GM21528 (cell line): ENCODE measurements around the gene IGFBP6.

Source experiments
- ATAC-seq: cut with Tn5 transposase; IDR thresholded peaks from one replicate; pipeline ENCODE4 v1.9.1; 2021; ENCODE audit warnings: mild to moderate bottlenecking, moderate library complexity; ENCODE audit not compliant: unreplicated experiment, low FRiP score

IGFBP6 gene

GRCh38 chr12:53069621-53070410 lies 27.7 kb upstream of the IGFBP6 start:
- no peak for ATAC-seq

GRCh38 chr12:53070877-53071492 lies 26.5 kb upstream of the IGFBP6 start:
- ATAC-seq: no peak

DNA sequence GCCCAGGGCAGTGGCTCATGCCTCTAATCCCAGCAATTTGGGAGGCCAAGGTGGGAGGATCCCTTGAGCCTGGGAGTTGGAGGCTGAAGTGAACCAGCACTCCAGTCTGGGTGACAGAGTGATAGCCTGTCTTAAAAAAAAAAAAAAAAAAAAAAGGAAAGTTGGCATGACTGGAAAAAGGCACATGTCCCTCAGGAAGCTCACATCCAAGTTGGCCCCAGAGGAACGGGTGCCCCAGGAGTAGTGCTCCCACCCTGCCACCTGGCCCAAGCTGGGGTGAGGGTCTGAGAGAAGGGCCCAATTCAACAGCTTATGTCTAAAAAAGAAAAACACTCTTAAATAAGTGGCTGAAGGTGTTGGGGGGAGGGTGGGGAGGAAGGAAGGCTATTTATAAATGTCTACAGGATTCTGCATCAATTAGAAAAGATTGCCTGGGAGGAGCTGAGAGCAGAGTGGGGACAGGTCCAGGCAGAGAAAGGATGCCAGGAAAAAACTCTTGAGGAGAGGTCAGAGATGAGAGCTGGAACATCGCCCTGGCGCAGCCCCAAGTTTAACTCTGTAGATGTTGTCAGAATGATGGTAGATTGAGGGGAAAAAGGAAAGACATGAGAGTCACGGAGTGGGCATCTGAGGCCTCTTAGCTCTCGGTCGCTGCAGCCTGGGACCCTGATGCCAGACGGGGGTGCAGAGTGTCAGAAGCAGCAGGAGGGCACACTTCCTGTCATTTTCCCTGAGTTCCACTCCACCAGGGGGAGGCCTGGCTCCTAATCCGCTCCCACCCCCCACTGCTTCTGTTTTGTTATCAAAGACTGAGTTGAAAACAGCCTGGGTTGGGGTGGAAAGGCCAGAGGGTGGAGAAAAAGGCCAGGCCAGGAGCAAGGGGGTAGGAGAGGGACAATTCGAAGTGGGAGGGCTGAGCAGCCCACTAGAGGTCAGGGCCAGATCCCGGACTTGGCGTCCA lies 25.6 kb upstream of the IGFBP6 start:
- no peak for ATAC-seq

DNA sequence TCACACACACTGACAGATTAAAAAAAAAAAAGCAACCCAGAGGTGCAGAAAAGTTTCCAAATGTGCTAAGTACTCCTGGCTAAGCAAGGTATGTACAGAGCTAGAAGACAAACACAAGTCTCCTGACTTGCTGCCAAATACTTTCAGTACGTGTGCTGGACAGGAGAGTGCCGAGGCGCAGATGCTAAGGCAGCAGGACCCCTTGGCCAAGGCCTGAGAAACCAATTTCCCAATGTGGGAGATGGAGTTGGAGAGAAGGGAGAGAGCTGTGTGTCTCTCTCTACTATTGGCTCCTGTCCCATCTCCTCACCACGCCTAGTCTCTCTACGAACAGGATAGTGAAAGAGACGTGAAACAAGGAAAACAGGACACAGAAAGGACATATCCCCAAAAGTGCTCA lies 23.6 kb upstream of the IGFBP6 start:
- no peak for ATAC-seq

DNA sequence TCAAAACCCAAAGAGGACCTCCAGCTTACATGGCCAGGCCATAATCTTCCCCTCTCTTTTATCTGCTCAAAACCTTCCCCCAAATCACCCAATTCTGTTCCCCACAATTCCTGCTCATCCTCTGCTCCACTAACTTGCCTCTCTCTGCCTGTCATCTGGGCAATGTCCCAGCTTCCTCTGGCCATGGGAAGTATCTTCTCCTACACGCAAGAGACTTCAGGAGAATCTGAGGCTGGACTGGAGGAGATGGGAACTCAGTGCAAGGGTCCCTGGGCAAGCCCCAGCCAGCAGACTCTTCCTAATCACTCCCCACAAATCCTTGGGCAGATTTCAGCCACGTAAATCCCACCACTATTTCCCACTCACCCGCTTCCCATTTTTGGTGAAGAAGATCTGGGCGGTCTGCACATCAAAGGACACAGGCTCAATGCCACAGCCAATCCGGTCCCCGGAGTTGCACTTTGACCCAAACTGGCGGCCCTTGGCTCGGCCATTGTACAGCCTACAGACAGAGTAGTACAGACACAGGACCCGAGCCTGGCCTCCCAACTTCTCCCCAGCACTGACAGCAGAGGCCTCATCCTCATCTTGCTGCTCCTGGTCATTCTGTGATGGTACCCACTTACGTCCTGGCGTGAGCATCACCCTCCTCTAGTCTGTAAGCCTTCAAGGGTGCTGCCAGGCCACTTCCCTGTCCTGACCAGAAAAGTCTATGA lies 23.0 kb upstream of the IGFBP6 start:
- ATAC-seq: no peak

DNA sequence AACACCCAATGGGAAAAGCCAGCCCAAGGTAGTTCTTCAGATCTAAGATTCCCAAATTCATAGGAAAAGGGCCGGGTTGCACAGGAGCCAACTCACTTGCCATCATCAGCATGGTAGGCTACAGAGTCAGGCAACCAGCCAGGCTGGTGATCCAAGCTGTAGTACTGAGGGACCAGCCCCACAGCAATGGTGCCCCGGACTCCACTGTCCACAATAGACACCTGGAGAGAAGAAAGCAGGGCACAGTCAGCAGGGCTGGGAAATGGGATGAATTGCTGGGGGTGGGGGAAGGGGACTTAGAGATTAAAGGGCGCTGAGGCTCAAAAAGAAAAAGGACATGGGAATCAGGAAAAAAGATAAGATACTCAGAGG lies 22.5 kb upstream of the IGFBP6 start:
- ATAC-seq: no peak

DNA sequence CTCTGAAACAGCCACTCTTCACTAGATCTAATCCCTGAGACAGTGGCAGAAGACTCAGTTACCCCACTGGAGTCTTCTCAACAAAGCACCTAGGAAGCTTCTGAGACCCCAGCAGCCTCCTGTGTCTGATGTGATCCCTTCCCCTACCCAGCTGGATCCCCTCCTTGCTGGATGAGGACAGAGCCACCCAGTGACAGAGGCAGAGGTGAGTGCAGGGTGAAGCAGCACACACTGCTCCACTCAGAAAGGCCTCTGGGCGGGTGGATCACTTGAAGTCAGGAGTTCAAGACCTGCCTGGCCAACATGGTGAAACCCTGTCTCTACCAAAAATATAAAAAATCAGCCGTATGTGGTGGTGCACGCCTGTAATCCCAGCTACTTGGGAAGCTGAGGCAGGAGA lies 21.0 kb upstream of the IGFBP6 start:
- no peak for ATAC-seq

DNA sequence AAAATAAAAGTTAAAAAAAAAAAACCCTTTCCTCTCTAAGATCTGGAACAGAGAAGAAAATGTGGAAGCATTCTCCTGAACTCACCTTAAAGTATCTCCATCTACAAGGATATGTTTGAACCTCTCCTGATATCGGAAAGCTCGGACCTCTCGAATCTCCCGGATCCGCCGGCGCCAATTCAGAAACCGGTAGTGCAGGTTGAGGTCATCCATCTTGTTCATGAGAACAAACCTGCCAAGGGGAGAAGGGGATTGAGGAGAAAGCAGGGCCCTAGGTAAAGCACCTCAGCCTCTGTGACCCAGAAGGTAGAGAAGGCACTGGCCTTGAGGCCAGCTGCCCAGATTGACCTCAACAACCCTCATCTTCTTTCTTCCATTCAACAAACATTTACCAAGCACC lies 20.4 kb upstream of the IGFBP6 start:
- no peak for ATAC-seq

DNA sequence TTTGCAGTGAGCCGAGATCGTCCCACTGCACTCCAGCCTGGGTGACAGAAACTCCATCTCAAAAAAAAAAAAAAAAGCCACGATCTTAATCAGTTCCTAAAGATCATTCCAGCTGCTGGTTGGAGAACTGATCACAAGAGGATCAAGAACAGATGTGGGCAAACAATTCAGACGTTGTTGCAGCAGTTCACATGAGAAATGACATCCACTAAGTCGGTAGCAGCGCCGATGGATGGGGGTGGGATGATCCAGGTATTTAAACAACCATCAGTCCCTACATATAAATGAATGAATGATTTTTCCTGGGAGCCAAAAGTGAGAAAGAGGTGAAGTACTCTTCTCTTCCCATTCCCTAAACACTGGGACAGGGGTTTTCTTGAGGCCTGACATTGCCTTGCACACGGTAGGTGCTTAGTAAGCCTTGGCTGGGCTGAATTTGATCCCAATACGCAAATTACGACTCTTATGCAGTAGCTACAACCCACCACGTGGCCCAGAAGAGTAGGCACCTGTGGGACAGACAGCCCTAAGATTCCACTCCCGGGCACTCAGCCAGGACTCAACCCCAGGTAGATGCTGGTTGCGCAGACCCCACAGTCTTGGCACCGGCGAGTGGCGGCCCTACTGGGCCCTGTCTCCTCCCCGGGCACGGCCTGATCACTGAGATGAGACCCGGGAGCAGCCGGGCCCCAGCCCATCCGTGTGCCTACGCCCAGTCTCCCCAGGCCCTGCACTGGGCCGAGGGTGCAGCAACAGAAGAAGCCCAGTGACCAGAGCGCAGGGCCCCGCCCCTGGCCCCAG lies 18.8 kb upstream of the IGFBP6 start:
- ATAC-seq: no peak

- peak; percentile 95 for ATAC-seq
Observed at GRCh38 chr12:53079226-53080117, 18.0 kb upstream of the IGFBP6 start, which contains the start of gene SPRYD3. TSS of gene SPRYD3 (minus strand) at chr12:53079390. CDS start at chr12:53079333, 57 bp downstream.

- no peak for ATAC-seq
Observed at GRCh38 chr12:53082637-53083175, 14.8 kb upstream of the IGFBP6 start.

DNA sequence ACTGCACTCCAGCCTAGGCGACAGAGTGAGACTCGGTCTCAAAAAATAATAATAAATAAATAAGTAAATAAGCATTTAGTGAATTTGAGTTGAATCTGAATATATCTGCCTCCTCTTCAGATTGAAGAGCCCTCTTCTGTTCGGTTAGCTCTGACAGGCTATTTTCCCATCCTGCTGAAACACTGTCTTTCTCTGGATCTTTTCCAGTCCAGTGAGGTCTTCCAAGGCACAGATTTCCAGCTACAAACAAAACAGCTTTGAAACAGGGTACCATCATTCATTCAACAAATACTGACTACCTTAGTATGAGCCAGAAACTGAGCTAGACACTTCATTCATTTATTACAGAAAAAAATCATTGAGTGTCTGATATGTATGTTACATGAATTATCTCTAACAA lies 11.1 kb upstream of the IGFBP6 start:
- ATAC-seq: no peak

DNA sequence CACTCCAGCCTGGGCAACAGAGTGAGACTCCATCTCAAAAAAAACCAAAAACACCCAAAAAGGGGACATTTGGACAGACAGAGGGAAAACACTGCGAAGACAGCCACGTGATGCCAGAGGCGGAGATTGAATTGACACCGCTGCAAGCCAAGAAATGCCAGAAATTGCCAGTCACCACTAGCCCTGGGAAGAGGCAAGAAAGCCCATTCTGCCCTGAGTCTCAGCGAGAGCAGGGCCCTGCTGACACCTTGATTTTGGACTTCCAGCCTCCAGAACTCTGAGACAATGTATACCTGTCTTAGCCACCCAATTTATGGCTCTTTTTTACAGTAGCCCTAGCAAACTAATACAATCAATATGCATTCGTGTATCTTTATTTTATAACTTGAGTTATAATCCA lies 7.4 kb upstream of the IGFBP6 start:
- ATAC-seq: no peak

DNA sequence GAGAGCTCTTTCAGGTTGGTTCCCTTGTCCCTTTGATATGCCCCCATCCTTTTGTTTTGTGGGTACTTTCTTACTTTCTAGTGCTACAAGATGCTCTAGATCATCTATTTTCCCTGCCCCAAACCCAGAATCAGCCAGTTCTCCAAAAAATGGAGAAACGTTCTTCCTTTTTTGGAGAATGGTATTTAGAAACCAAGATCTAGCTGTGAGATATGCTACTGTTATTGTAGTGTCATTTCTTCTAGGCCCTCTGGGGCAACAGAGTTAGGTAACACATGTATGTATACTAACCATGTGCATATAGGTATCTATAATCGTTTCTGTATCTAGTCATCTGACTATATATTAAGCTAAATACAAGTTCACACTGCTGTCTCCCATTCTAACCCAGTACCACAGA lies 6.9 kb upstream of the IGFBP6 start:
- no peak for ATAC-seq

DNA sequence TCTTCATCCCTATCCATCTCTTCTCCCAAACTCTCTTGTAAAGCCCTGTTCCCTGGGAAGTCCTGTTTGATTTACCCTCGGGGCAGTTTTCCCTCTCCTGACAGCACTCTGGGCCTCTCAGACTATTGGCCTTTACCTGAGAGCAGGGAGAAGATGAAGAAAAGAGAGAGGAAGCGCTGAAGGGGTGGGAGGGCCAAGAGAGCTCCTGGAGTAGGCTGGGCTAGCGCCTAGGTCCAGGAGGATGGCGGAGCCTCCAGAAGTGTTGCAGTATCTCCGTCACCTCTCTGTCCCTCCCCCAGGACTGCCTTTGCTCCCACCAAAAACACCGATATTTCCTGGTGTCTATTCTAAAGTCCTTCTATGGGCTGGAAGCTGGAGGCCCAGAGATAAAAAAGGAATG lies 5.7 kb upstream of the IGFBP6 start:
- ATAC-seq: no peak

DNA sequence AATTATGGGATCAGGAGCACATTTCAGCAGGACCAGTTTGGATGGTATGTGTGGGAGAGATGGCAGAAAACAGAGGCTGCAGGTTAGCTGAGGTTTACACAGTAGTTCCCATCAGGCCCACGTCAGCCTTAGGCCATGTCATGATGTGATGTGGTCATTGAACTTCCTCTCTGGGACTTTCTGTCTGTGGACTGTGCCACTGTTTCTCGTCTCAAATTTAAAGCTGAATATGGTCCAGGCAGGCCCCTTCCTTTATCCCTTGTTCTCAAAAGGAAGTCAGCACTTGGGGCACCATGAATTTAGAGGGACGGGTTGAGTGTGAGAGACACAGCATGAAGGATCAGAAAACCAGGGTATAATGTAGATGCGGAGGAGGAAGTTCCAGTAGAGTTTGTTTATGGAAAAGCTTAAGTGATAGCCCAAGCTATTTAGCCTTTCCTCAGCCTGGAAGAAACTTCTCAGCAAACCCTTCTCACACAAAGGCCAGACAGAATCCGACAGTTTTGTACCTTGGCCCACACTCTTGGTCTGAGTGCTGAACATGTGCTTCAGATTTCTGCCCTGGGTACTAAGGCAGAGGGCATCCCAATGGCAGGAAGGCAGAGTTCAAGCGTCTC lies 3.6 kb upstream of the IGFBP6 start:
- no peak for ATAC-seq

- ATAC-seq: no peak
Observed at GRCh38 chr12:53094394-53094787, 3.1 kb upstream of the IGFBP6 start.
